GM21576 (cell line): ENCODE results near the gene PLIN5.

ENCODE experiments used
- ATAC-seq: cut with Tn5 transposase; IDR thresholded peaks from one replicate; pipeline ENCODE4 v1.9.1; 2021; ENCODE audit warnings: mild to moderate bottlenecking, moderate library complexity; ENCODE audit not compliant: unreplicated experiment

Gene PLIN5

DNA sequence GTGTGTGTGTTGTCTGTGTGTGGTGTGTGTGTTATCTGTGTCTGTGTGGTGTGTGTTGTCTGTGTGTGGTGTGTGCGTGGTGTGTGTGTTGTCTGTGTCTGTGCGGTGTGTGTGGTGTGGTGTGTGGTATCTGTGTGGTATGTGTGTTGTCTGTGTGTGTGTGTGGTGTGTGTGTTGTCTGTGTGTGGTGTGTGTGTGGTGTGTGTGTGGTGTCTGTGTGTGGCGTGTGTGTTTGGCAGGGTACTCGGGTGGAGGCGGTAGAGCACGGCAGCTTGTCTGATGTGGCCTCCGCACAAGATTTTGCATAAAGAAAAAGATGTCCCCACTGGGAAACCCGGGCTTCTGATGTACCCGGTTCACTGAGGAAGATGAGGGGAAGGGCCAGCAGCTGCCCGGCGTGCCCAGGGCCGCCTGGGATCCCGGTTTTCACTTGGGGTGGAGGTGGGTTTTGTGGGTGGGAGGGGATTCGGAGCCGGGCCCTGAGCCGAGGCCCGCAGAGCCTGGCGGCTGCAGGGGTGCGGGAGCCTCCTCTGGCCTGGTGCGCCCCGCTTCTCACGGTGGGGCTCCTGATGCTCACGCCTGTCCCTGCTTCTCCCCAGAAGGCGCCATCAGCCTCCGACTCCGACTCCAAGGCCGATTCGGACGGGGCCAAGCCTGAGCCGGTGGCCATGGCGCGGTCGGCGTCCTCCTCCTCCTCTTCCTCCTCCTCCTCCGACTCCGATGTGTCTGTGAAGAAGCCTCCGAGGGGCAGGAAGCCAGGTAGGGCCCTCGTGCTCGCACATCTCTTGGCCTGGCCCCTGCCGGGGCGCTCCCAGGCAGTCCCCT lies 41.7 kb downstream of the PLIN5 start:
- ATAC-seq: no peak

DNA sequence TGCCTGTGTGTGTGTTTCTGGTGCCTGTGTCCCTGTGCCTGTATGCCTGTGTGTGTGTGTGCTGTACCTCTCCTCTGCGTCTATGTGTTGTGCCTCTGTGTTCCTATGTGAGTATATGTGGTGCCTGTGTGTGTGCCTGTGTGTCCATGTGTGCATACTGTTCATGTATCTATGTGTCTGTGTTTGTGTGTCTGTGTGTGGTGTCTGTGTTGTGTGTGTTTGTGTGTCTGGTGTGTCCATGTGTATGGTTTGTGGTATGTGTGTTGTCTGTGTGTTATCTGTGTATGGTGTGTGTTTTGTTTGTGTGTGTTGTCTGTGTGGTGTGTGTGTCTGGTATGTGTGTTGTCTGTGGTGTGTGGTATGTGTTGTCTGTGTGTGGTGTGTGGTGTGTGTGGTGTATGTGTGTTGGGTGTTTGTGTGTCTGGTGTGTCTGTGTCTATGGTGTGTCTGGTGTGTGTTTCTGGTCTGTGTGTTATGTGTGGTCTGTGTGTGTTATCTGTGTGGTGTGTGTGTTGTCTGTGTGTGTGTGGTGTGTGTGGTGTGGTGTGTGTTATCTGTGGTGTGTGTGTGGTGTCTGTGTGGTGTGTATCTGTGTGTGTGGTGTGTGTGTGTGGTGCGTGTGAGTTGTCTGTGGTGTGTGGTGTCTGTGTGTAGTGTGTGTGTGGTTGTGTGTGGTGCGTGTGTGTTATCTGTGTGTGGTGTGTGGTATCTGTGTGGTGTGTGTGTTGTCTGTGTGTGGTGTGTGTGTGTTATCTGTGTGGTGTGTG lies 42.5 kb downstream of the PLIN5 start:
- ATAC-seq: no peak

DNA sequence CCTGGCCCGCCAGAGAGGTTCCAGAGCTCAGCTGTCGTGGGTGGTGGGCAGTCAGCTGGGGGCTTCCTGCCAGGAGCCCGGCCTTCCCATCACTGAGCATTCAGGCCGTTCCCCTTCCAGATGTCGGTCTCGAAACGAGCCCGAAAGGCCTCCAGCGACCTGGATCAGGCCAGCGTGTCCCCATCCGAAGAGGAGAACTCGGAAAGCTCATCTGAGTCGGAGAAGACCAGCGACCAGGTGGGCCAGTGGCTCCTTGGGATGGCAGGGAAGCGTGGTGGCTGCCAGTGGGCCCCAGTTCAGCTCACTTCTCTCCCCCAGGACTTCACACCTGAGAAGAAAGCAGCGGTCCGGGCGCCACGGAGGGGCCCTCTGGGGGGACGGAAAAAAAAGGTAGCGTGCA lies 43.6 kb downstream of the PLIN5 start:
- ATAC-seq: no peak

DNA sequence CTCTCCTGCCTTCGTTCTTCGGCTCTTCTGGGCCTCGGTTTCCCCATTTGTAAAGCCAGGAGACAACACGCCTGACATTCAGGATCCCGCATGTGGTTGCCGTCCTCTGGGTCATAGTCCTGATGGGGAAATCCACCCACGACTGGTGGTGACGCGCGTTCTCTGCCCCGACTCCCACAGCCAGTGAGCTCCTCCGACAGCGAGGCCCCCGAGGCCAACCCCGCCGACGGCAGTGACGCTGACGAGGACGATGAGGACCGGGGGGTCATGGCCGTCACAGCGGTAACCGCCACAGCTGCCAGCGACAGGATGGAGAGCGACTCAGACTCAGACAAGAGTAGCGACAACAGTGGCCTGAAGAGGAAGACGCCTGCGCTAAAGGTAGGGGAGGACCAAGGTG lies 46.5 kb downstream of the PLIN5 start:
- ATAC-seq: no peak

DNA sequence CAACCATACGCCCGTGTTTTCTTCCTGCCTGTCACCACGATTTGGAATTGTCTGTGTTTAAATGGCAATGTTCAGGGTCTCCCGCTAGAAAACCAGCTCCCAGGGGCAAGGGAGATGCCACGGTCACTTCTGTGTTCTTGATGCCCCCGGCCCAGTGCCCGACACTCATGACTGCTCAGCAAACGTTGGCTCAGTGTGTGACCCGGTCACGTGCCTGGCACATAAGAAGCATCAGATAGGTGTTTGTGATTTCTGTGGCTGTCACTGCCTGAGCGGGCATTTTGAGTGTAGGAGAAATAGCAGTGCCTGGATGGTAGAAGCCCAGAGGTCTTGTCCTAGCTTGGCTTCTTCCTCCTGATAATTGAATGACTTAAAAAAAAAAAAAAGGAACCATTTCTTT lies 47.5 kb downstream of the PLIN5 start:
- ATAC-seq: no peak

DNA sequence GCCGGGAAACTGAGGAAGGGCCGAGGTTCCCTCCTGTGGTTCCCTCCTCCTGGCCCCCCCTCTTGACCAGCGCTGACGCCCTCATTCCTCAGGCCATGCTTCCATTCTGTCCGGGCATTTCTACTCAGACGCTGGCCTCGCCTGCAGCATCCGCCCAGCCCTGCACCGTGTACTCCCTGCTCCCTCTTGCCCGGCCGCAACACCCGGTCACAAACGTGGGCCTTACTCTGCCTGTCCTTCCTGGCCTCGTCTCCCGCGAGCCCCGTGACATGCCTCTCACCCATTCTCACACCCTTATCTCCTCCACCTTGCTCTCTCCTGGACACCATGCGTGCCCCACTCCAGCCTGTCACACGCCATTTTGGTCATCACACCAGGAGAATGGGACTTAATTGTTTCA lies 51.6 kb downstream of the PLIN5 start:
- ATAC-seq: no peak

DNA sequence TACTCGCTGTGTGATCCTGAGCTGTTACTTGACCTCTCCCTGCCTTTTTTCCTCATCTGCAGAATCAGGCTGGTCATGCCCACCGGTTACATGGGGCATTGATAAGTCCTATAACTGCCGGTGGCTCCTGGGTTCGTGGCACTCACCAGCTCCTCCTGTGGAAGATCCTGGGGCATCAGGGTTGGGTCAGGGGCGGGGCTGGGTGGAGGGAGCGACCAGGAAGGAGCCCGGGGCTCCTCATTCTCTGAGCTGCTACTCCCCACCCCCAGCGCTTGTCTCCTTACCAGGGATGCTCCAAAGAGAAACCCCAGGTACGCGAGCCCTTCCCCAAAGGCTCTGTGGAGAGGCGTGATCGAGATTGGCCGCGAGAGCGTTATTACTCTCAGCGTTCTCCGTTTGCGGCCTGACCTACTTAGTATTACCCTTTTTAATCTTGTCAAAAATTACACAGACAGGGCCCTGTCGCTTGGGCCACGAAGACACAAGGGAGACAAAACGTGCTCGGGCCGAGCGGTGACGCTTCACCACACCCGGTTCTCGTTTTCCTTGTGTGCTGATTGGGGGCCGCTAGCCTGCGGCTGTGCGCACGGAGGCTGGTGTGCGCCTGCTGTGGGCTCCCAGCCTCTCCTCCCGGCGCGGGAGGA lies 52.2 kb downstream of the PLIN5 start:
- no peak for ATAC-seq

DNA sequence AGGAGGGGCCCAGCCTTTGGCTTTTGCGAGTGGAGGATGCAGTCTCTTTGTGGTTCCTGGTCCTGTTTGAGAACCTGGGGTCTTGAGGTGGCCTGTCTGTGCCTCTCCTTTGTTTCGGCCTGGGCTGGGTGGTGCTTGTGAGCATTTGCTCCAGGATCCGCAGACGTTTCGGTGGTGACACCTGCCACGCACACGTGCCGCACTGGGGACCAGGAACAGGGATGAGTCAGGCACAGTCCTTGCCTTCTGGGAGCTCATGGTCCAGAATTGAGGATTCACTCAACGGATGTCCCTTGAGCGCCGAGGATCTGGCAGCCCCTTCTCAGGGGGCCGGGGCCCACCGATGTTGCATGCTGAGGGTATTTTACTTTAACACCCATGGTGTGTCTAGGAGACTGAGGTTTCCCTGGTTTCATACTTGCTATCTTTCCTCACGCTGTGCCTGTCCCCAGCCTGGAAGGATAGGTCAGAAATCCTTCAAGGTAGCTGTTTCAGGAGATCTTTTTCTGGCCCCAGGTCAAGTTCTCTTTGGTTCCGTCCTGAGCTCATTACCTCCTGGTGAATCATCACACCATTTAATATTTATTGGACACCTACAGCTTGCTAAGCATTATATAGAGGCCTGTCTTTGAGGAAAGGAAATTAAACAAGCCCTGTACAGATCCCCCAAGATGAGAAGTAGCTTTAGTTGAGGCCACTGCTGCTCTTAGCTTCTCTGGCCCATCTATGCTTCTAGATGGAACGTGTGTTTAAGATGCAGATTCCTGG lies 57.8 kb downstream of the PLIN5 start:
- ATAC-seq: no peak

DNA sequence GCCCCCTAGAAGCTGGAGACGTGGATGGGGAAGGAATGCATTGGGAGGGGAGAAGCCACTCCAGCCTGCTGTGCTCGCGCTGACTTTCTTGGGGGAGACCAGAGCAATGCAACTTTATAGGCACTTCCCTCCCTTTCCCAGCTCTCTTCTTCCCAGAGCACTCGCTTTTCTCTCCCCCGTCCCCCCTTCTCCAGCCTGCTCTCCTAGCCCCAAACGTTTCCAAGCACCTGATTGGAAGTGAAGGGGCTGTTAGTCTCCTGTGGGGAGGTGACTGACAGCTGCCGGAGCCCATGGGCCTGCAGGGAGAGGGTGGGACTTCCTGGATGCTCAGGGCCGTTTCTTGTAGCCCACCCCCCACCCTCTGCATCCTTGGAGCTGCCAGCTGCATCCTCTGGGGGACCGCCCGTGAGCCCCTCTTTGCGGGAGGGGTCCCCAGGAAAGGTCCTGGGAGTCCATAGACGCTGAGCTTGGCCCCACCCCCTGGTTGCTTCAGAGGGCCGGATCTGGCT lies 60.5 kb downstream of the PLIN5 start:
- ATAC-seq: no peak

DNA sequence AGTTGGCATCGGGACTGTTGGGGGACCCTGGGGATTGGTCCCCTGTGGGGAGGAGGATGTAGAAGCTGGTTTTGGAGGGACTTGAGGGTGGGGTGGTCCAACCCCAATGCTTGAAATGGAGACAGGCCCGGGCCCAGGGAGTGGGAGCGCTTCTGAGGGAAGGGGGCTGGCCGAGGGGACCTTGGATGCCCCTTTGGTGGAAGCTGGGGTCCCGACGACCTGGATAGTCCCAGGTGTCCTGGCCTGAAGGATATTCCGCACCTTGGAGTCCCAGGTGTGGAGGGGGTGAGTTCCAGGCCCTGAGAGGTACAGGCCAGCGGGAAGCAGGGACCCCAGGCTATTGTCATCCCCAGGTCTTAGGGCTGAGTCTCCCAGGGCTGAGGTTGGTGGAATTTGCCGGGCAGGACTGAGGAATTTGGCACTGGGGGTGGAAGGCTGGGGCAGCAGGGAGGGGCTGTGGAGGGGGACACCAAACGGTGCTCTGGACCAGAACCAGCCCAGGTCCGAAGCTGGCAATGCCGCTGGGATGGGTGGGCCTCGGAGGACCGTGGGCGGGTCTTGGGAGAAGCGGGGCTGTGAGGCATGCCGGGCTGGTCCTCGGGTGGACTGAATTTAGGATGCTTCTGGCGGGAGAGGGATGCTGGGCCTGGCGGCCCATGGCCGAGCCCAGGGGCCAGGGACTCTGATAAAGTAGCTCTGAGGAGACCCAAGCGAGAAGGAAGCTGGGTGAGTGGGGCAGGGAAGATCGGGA lies 61.1 kb downstream of the PLIN5 start:
- ATAC-seq: no peak

DNA sequence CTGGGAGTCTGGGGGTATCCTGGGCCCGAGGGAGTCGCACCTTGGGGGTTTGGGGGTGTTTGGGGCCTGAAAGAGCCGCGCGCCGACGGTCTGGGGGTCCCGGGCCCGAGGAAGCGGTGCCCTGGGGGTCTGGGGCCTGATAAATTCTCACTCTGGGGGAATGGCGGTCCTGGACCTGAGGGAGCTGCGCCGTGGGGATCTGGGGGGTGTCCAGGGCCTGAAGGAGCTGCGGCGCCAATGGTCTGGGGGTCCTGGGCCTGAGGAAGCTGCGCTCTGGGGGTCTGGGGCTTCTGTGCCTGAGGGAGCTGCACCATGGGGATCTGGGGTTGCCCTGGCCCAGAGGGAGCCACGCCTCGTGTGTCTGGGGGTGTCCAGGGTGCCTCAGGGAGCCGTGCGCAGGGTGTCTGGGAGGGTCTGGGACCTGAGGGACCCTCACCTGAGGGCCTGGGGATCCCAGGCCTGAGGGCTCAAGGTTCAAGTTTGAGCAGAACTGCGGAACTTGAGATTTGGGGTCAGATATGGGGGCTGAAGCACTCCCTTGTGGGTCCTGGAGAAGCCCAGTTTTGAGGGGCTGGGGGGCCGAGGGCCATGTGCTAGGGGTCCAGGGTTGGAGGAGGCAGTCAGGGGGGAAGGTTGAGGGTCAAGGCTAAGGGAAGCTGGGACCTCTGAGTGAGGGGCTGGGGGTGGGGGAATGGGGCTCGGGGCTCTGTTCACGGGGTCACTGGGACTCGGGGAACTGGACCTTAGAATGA lies 61.8 kb downstream of the PLIN5 start:
- no peak for ATAC-seq
